Measurements from ENCODE around the gene MFNG. TPM values are rescaled to one million over a fixed set of nuclear protein-coding genes. Genes with fewer than 3 reads are reported as not detected.

MFNG gene
- total RNA-seq, 1 experiment from 2014 or later = 4.5 TPM

DNA sequence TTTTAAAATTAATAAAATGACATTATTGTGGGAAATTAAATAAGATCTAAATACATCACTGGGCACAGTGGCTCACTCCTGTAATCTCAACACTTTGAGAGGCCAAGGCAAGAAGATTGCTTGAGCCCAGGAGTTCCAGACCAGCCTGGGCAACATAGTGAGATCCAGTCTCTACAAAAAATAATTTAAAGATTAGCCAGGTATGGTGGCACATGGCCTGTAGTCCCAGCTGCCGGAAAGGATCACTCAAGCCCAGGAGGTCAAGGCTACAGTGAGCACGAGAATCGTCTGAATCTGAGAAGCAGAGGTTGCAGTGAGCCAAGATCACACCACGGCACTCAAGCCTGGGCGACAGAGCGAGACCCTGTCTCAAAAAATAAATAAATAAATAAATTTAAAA, 49.0 kb upstream of the MFNG start (continued):
- no peak for TF ChIP-seq EZH2phosphoT487 (IDR thresholded peaks at IDR 0.05; ENCODE audit: borderline replicate concordance)
- TF ChIP-seq ZFX (IDR thresholded peaks at IDR 0.05) = no peak
- TF ChIP-seq, protein P1, sequence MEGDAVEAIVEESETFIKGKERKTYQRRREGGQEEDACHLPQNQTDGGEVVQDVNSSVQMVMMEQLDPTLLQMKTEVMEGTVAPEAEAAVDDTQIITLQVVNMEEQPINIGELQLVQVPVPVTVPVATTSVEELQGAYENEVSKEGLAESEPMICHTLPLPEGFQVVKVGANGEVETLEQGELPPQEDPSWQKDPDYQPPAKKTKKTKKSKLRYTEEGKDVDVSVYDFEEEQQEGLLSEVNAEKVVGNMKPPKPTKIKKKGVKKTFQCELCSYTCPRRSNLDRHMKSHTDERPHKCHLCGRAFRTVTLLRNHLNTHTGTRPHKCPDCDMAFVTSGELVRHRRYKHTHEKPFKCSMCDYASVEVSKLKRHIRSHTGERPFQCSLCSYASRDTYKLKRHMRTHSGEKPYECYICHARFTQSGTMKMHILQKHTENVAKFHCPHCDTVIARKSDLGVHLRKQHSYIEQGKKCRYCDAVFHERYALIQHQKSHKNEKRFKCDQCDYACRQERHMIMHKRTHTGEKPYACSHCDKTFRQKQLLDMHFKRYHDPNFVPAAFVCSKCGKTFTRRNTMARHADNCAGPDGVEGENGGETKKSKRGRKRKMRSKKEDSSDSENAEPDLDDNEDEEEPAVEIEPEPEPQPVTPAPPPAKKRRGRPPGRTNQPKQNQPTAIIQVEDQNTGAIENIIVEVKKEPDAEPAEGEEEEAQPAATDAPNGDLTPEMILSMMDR (IDR thresholded peaks at IDR 0.05 in 2 of 3, conservative IDR thresholded peaks at IDR 0.05 in 1 of 3; ENCODE audit: borderline replicate concordance in 1 of 3, insufficient read depth in 1 of 3, low read depth in 2 of 3, low read length in 2 of 3) = no peak
- TF ChIP-seq ZNF274 (IDR thresholded peaks at IDR 0.05; ENCODE audit: low read depth, low read length) = no peak
- no peak for TF ChIP-seq SRF (IDR thresholded peaks at IDR 0.05; ENCODE audit: low read depth)

DNA sequence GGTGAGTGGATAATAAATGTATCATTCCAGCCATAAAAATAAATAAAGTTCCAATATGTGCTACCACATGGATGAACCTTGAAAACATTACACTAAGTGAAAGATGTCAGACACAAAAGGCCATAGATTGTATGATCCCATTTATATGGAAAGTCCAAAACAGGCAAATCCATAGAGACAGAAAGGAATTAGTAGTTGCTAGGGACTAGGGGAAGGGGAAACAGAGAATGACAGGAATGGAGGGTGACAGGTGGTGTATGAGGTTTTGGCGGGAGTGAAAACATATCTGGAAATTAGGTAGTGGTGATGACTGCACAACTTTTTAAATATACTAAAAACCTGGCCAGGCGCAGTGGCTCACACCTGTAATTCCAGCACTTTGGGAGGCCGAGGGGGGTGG, 48.3 kb upstream of the MFNG start:
- DNase-seq (ENCODE audit: low read depth, low spot score) = no peak
- ChIA-PET CTCF (no interaction called here), POLR2A (interaction anchor here (1.0 kb wide), 1 partner anchor 9 kb away, joined by 4 read pairs; no protein-coding TSS in a partner anchor), RAD21 (ENCODE audit: low non-redundant PET in 1 of 2, low total read pairs in 2 of 2, uncharacterized antibody in 2 of 2, unreplicated experiment in 2 of 2) (no interaction called here)
- intact Hi-C loops (cut with micrococcal nuclease) = no loop called here
- H3K9ac ChIP-seq (ENCODE audit: low read length) = 0 out of 2 replicates have a peak overlapping the region, but pooled peaks have one; percentile 2
- peak overlapping the region; percentile 67 for H2AFZ ChIP-seq (ENCODE audit: low read depth, low read length, poor library complexity, severe bottlenecking)
- H3K4me1 ChIP-seq (ENCODE audit: control insufficient read depth in 1 of 2, insufficient read depth in 2 of 2, low read length in 2 of 2) = peaks cover 21 to 36% of the 10 kb centered on the region in 2 experiments
- no peaks in the 10 kb centered on the region for H3K9me2 ChIP-seq (ENCODE audit: insufficient read depth)
- no peaks in the 10 kb centered on the region for H3K36me3 ChIP-seq (ENCODE audit: control insufficient read depth in 1 of 2, insufficient read depth in 2 of 2, low read length in 2 of 2)
- no peaks in the 10 kb centered on the region for H4K20me1 ChIP-seq (ENCODE audit: insufficient read depth)
- H3K4me2 ChIP-seq (ENCODE audit: low read length) = peak overlapping the region; percentile 46
- ATAC-seq = no peak
- no peaks in the 10 kb centered on the region for H3K9me3 ChIP-seq (ENCODE audit: control insufficient read depth in 1 of 2, insufficient read depth in 1 of 2, low read depth in 1 of 2, low read length in 2 of 2)
- BruUV-seq (replicated peaks) = no TSS peak
- no peaks in the 10 kb centered on the region for H3K27me3 ChIP-seq (ENCODE audit: insufficient read depth, low read length)
- no peak overlapping the region for H3K27ac ChIP-seq (ENCODE audit: low read depth, low read length)
- no peaks in the 10 kb centered on the region for H3K79me2 ChIP-seq (ENCODE audit: insufficient read depth, low read length)
- no peak overlapping the region for H3K4me3 ChIP-seq (replicated peaks in 1 of 2; ENCODE audit: low read depth in 1 of 2, low read length in 2 of 2)
- TF ChIP-seq JUND (IDR thresholded peaks at IDR 0.05) = no peak
- TF ChIP-seq POLR2AphosphoS5 (IDR thresholded peaks at IDR 0.05; ENCODE audit: low read depth, low read length) = no peak
- no peak for TF ChIP-seq ELF1 (IDR thresholded peaks at IDR 0.05; ENCODE audit: borderline replicate concordance, low read depth)
- TF ChIP-seq RAD21 (IDR thresholded peaks at IDR 0.05; ENCODE audit: low read depth) = no peak
- no peak for TF ChIP-seq EZH2 (IDR thresholded peaks at IDR 0.05)
- no peak for TF ChIP-seq ZNF274 (IDR thresholded peaks at IDR 0.05; ENCODE audit: low read depth, low read length)
- no peak for TF ChIP-seq SRF (IDR thresholded peaks at IDR 0.05; ENCODE audit: low read depth)
- TF ChIP-seq, protein P2, sequence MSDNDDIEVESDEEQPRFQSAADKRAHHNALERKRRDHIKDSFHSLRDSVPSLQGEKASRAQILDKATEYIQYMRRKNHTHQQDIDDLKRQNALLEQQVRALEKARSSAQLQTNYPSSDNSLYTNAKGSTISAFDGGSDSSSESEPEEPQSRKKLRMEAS (IDR thresholded peaks at IDR 0.05) = no peak
- TF ChIP-seq, protein P3, sequence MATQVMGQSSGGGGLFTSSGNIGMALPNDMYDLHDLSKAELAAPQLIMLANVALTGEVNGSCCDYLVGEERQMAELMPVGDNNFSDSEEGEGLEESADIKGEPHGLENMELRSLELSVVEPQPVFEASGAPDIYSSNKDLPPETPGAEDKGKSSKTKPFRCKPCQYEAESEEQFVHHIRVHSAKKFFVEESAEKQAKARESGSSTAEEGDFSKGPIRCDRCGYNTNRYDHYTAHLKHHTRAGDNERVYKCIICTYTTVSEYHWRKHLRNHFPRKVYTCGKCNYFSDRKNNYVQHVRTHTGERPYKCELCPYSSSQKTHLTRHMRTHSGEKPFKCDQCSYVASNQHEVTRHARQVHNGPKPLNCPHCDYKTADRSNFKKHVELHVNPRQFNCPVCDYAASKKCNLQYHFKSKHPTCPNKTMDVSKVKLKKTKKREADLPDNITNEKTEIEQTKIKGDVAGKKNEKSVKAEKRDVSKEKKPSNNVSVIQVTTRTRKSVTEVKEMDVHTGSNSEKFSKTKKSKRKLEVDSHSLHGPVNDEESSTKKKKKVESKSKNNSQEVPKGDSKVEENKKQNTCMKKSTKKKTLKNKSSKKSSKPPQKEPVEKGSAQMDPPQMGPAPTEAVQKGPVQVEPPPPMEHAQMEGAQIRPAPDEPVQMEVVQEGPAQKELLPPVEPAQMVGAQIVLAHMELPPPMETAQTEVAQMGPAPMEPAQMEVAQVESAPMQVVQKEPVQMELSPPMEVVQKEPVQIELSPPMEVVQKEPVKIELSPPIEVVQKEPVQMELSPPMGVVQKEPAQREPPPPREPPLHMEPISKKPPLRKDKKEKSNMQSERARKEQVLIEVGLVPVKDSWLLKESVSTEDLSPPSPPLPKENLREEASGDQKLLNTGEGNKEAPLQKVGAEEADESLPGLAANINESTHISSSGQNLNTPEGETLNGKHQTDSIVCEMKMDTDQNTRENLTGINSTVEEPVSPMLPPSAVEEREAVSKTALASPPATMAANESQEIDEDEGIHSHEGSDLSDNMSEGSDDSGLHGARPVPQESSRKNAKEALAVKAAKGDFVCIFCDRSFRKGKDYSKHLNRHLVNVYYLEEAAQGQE (IDR thresholded peaks at IDR 0.05; ENCODE audit: low read depth) = no peak
- TF ChIP-seq, protein P4, sequence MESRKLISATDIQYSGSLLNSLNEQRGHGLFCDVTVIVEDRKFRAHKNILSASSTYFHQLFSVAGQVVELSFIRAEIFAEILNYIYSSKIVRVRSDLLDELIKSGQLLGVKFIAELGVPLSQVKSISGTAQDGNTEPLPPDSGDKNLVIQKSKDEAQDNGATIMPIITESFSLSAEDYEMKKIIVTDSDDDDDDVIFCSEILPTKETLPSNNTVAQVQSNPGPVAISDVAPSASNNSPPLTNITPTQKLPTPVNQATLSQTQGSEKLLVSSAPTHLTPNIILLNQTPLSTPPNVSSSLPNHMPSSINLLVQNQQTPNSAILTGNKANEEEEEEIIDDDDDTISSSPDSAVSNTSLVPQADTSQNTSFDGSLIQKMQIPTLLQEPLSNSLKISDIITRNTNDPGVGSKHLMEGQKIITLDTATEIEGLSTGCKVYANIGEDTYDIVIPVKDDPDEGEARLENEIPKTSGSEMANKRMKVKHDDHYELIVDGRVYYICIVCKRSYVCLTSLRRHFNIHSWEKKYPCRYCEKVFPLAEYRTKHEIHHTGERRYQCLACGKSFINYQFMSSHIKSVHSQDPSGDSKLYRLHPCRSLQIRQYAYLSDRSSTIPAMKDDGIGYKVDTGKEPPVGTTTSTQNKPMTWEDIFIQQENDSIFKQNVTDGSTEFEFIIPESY (IDR thresholded peaks at IDR 0.05; ENCODE audit: extremely low read depth, insufficient replicate concordance, low read length) = no peak
- no peak for TF ChIP-seq EZH2phosphoT487 (IDR thresholded peaks at IDR 0.05; ENCODE audit: borderline replicate concordance)
- TF ChIP-seq CBX3 (IDR thresholded peaks at IDR 0.05; ENCODE audit: low read depth) = no peak
- no peak for TF ChIP-seq SP1 (IDR thresholded peaks at IDR 0.05; ENCODE audit: low read depth)
- TF ChIP-seq SIN3A (IDR thresholded peaks at IDR 0.05; ENCODE audit: low read depth) = no peak
- TF ChIP-seq, protein P5, sequence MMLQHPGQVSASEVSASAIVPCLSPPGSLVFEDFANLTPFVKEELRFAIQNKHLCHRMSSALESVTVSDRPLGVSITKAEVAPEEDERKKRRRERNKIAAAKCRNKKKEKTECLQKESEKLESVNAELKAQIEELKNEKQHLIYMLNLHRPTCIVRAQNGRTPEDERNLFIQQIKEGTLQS (IDR thresholded peaks at IDR 0.05) = no peak
- TF ChIP-seq FOSL1 (IDR thresholded peaks at IDR 0.05; ENCODE audit: low read depth) = no peak
- no peak for TF ChIP-seq POLR2A (IDR thresholded peaks at IDR 0.05; ENCODE audit: borderline replicate concordance, extremely low read depth, insufficient read depth, insufficient read length)
- no peak for TF ChIP-seq EGR1 (IDR thresholded peaks at IDR 0.05; ENCODE audit: low read depth)

Data from HCT116 (cell line).